IMR-90 (cell line): ENCODE results near the gene AATF. TPM values are rescaled to one million over a fixed set of nuclear protein-coding genes. Genes with fewer than 3 reads are reported as not detected.

Experiments
- ATAC-seq: fragments of 200-7000 bp; cut with Tn5 transposase; 2 replicates; pipeline ENCODE4 v1.9.1; 2020; ENCODE audit warnings: low read depth, mild to moderate bottlenecking, moderate library complexity
- BruUV-seq: library from RNA; stranded (reverse); fragments of 400-500 nt; replicated peaks from 2 replicates; lab custom pipeline; 2021; lab: Mats Ljungman, UMichigan
- CTCF ChIA-PET: fragments of 300-600 bp; formaldehyde crosslinking; extraction: SDS; loops from one replicate; lab custom pipeline; 2021; ENCODE audit warnings: antibody characterized with exemption; lab: Yijun Ruan, JAX
- POLR2A ChIA-PET: fragments of 300-600 bp; sonication (Branson Sonifier 250); formaldehyde crosslinking; loops from one replicate; lab custom pipeline; 2022; ENCODE audit warnings: antibody characterized with exemption; ENCODE audit not compliant: unreplicated experiment; lab: Charles Lee
- DNase-seq: peaks from one replicate; pipeline ENCODE4 v3.0.0; 2013
- H2AFZ ChIP-seq: replicated peaks from 2 replicates; pipeline ENCODE3; 2013; ENCODE audit warnings: low read length, mild to moderate bottlenecking; ENCODE audit not compliant: poor library complexity
- H2AK5ac ChIP-seq: 2 replicates; pipeline ENCODE4 v1.6.1; 2013; ENCODE audit warnings: low read depth, low read length, inconsistent platforms
- H2AK9ac ChIP-seq: replicated peaks from 2 replicates; pipeline ENCODE3; 2013; ENCODE audit warnings: mild to moderate bottlenecking, low read depth, low read length, moderate library complexity; ENCODE audit not compliant: poor library complexity
- H2BK120ac ChIP-seq: 2 replicates; pipeline ENCODE4 v1.6.1; 2013; ENCODE audit warnings: low read depth, low read length, inconsistent platforms
- H2BK15ac ChIP-seq: 3 replicates; pipeline ENCODE4 v1.6.1; 2013; ENCODE audit warnings: low read depth, low read length, inconsistent platforms
- H2BK20ac ChIP-seq: 2 replicates; pipeline ENCODE4 v1.6.1; 2013; ENCODE audit warnings: low read depth, mild to moderate bottlenecking, inconsistent platforms, low read length, moderate library complexity
- H2BK5ac ChIP-seq: 2 replicates; pipeline ENCODE4 v1.6.1; 2013; ENCODE audit warnings: mild to moderate bottlenecking, low read depth, low read length, inconsistent platforms; ENCODE audit not compliant: poor library complexity, severe bottlenecking
- H3K14ac ChIP-seq: replicated peaks from 2 replicates; pipeline ENCODE4 v1.6.1; 2013; ENCODE audit warnings: low read depth, low read length, inconsistent platforms
- H3K18ac ChIP-seq: 2 replicates; pipeline ENCODE4 v1.6.1; 2013; ENCODE audit warnings: low read depth, low read length, control low read depth
- H3K23ac ChIP-seq: 2 replicates; pipeline ENCODE4 v1.6.1; 2013; ENCODE audit warnings: low read depth, low read length, inconsistent platforms
- H3K27ac ChIP-seq: 2 replicates; pipeline ENCODE4 v1.5.1; 2013; ENCODE audit warnings: mild to moderate bottlenecking, control low read depth, low read length; ENCODE audit not compliant: insufficient read depth
- H3K27me3 ChIP-seq: 2 replicates; pipeline ENCODE4 v1.6.1; 2013; ENCODE audit warnings: low read length; ENCODE audit not compliant: control insufficient read depth, insufficient read depth
- H3K36me3 ChIP-seq: 2 replicates; pipeline ENCODE4 v1.6.1; 2013; ENCODE audit warnings: low read length, mixed read lengths; ENCODE audit not compliant: control insufficient read depth, insufficient read depth
- H3K4ac ChIP-seq: 2 replicates; pipeline ENCODE4 v1.6.1; 2013; ENCODE audit warnings: low read depth, low read length, inconsistent platforms
- H3K4me1 ChIP-seq: 2 replicates; pipeline ENCODE4 v1.6.1; 2013; ENCODE audit warnings: low read length, mixed read lengths; ENCODE audit not compliant: control insufficient read depth, insufficient read depth
- H3K4me2 ChIP-seq: 2 replicates; pipeline ENCODE4 v1.6.1; 2013; ENCODE audit warnings: low read depth, mild to moderate bottlenecking, control low read depth, low read length, moderate library complexity
- H3K4me3 ChIP-seq: 2 replicates; pipeline ENCODE4 v1.5.1; 2013; ENCODE audit warnings: low read depth, mild to moderate bottlenecking, control low read depth, low read length, moderate library complexity; ENCODE audit not compliant: insufficient read depth
- H3K56ac ChIP-seq: 2 replicates; pipeline ENCODE4 v1.6.1; 2013; ENCODE audit warnings: low read length, inconsistent platforms; ENCODE audit not compliant: insufficient read depth; ENCODE audit errors: extremely low read depth
- H3K79me1 ChIP-seq, 2 experiments: 2 replicates each; pipeline ENCODE4 v1.6.1; 2013; ENCODE audit warnings: low read length in 2 of 2, inconsistent platforms in 1 of 2, low read depth in 1 of 2
- H3K9ac ChIP-seq: 2 replicates; pipeline ENCODE4 v1.6.1; 2013; ENCODE audit warnings: low read depth, low read length, control low read depth
- H3K9me1 ChIP-seq: 2 replicates; pipeline ENCODE4 v1.6.1; 2013; ENCODE audit warnings: low read length, inconsistent platforms; ENCODE audit not compliant: insufficient read depth
- H3K9me3 ChIP-seq: 2 replicates; pipeline ENCODE4 v1.6.1; 2013; ENCODE audit warnings: low read length; ENCODE audit not compliant: control insufficient read depth, insufficient read depth
- H4K20me1 ChIP-seq: 2 replicates; pipeline ENCODE4 v1.6.1; 2013; ENCODE audit warnings: low read length, inconsistent platforms; ENCODE audit not compliant: insufficient read depth
- H4K5ac ChIP-seq: 2 replicates; pipeline ENCODE4 v1.6.1; 2013; ENCODE audit warnings: mild to moderate bottlenecking, low read depth, low read length, control low read depth
- H4K8ac ChIP-seq, 2 experiments: 2 replicates each; pipeline ENCODE4 v1.6.1; 2013; ENCODE audit warnings: low read depth in 2 of 2, low read length in 2 of 2, control low read depth in 1 of 2, inconsistent platforms in 1 of 2
- H4K91ac ChIP-seq: 2 replicates; pipeline ENCODE4 v1.6.1; 2013; ENCODE audit warnings: low read depth, low read length, inconsistent platforms; ENCODE audit not compliant: insufficient read depth
- BHLHE40 ChIP-seq: fragments of 150-350 bp; IDR thresholded peaks from 2 replicates; pipeline ENCODE4 v1.6.1; 2016; ENCODE audit warnings: mild to moderate bottlenecking, low read depth, low read length
- CEBPB ChIP-seq: IDR thresholded peaks from 2 replicates; pipeline ENCODE4 v1.6.1; 2012; ENCODE audit warnings: low read depth, low read length, improper control_type of control experiment
- CHD1 ChIP-seq: IDR thresholded peaks from 2 replicates; pipeline ENCODE4 v1.6.1; 2012; ENCODE audit warnings: low read depth, low read length, improper control_type of control experiment
- FOS ChIP-seq: fragments of 150-350 bp; IDR thresholded peaks from 2 replicates; pipeline ENCODE4 v1.6.1; 2016; ENCODE audit warnings: low read depth, low read length
- MAZ ChIP-seq: IDR thresholded peaks from 2 replicates; pipeline ENCODE4 v1.6.1; 2012; ENCODE audit warnings: low read depth, mild to moderate bottlenecking, low read length, improper control_type of control experiment, moderate library complexity, borderline replicate concordance
- MXI1 ChIP-seq: IDR thresholded peaks from 2 replicates; pipeline ENCODE4 v1.6.1; 2012; ENCODE audit warnings: low read depth, mild to moderate bottlenecking, low read length, moderate library complexity, borderline replicate concordance
- NFE2L2 ChIP-seq: fragments of 150-350 bp; IDR thresholded peaks from 2 replicates; pipeline ENCODE4 v1.6.1; 2016; ENCODE audit warnings: low read depth, mild to moderate bottlenecking, low read length
- RAD21 ChIP-seq: IDR thresholded peaks from 2 replicates; pipeline ENCODE4 v1.6.1; 2012; ENCODE audit warnings: low read length, improper control_type of control experiment
- RCOR1 ChIP-seq: IDR thresholded peaks from 2 replicates; pipeline ENCODE4 v1.6.1; 2012; ENCODE audit warnings: mild to moderate bottlenecking, low read length, improper control_type of control experiment; ENCODE audit not compliant: insufficient replicate concordance
- RFX5 ChIP-seq: IDR thresholded peaks from 2 replicates; pipeline ENCODE4 v1.8.0; 2012; ENCODE audit warnings: low read depth, mild to moderate bottlenecking, low read length, moderate library complexity
- SMC3 ChIP-seq: fragments of 150-350 bp; IDR thresholded peaks from 2 replicates; pipeline ENCODE4 v1.6.1; 2016; ENCODE audit warnings: low read depth, mild to moderate bottlenecking, antibody characterized with exemption, low read length, moderate library complexity
- WGBS, 2 experiments: methylation state at CpG; one replicate each; pipeline versions ENCODE4 v1.1.5 to v1.1.7; 2013; ENCODE audit warnings: missing lambda C conversion rate in 2 of 2; ENCODE audit not compliant: insufficient read length in 1 of 2; ENCODE audit errors: extremely low coverage in 2 of 2; 5-methylcytosine and 5-hydroxymethylcytosine counted together
- dilution Hi-C: fragments of 300-500 bp; cut with HindIII; formaldehyde crosslinking; loops from one replicate; pipeline ENCODE4 v1.14.3; 2018; ENCODE audit warnings: low sequenced_read_pairs; ENCODE audit not compliant: unreplicated experiment
- in situ Hi-C: fragments of 300-500 bp; cut with MboI; formaldehyde crosslinking; loops from 3 replicates; pipeline ENCODE4 v1.14.3; 2019; ENCODE audit warnings: low sequenced_read_pairs, inconsistent platforms, mixed read lengths
- intact Hi-C: fragments of 100-400 bp; cut with micrococcal nuclease; formaldehyde crosslinking; loops from 2 replicates; pipeline ENCODE4 v1.10.0; 2022
- polyA plus RNA-seq, 3 experiments: library from polyadenylated mRNA; depleted of rRNA; stranded (reverse); fragments of >200 nt; gene quantifications; 2 replicates each; pipeline ENCODE4 v1.2.3, GENCODE V29; 2012; ENCODE audit warnings: low replicate concordance in 1 of 3
- total RNA-seq: library from RNA; depleted of rRNA; stranded (reverse); fragments of >200 nt; gene quantifications from 2 replicates; pipeline ENCODE4 v1.2.3, GENCODE V29; 2012
- TF ChIP-seq, protein P1 (sequence below): conservative IDR thresholded peaks from 2 replicates; pipeline ENCODE4 v1.5.1; 2012; ENCODE audit warnings: mild to moderate bottlenecking, low read depth, low read length, improper control_type of control experiment
- TF ChIP-seq, protein P2 (sequence below): fragments of 150-350 bp; IDR thresholded peaks from 2 replicates; pipeline ENCODE4 v1.6.1; 2016; ENCODE audit warnings: low read depth, mild to moderate bottlenecking, low read length, moderate library complexity, borderline replicate concordance
- TF ChIP-seq, protein P3 (sequence below): fragments of 150-350 bp; IDR thresholded peaks from 2 replicates; pipeline ENCODE4 v1.6.1; 2017; ENCODE audit warnings: mild to moderate bottlenecking, antibody characterized with exemption, low read length, low read depth

Gene AATF
- total and polyA plus RNA-seq, 2 of the 4 experiments (the other 2 are of a cell fraction), result 21.0 to 34.8 TPM

DNA sequence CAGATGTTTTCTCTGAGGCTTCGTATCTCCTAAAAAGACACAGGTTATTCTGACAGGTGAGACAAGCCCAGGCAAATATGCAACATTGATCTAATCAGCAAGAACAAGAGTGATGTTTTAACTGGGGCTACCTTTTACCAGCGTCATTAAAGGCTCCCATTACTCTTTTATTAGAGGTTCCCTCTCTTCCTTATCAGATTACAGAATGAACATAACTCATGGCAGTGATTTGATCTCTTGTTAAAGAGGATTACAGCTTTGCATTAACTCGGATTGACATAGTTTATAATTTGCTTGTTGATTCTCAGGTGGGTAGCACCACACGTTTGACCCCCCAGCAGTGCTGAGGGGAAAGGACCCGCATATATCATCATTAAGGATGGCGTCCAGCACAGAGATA lies 90.5 kb downstream of the AATF start:
- no peak overlapping the region for H3K4me3 ChIP-seq
- H3K36me3 ChIP-seq, result peaks cover 7% of the 10 kb centered on the region
- no peak overlapping the region for H2AK5ac ChIP-seq
- peaks cover 0 to 4% of the 10 kb centered on the region in 2 experiments; a peak in 1 of 4 replicates for H3K79me1 ChIP-seq
- ATAC-seq, result no peak
- ChIA-PET POLR2A (no interaction called here), CTCF (interaction anchor here (1.7 kb wide), 1 partner anchor 9 kb away, joined by 4 read pairs; no protein-coding TSS in a partner anchor)
- H4K5ac ChIP-seq, result no peak overlapping the region
- H4K20me1 ChIP-seq, result no peaks in the 10 kb centered on the region
- in situ Hi-C loops (no loop called here), intact Hi-C loops (no loop called here), dilution Hi-C loops (no loop called here)
- H2AK9ac ChIP-seq, result no peak overlapping the region
- H3K4me1 ChIP-seq, result peaks cover 2% of the 10 kb centered on the region
- no peak overlapping the region for H3K23ac ChIP-seq
- no peak overlapping the region for H2BK20ac ChIP-seq
- 0 out of 2 replicates have a peak, but pooled peaks cover 3% of the 10 kb centered on the region for H3K9me1 ChIP-seq
- no peak overlapping the region for H2BK120ac ChIP-seq
- H2AFZ ChIP-seq, result no peak overlapping the region
- no peak overlapping the region for H3K18ac ChIP-seq
- no peak overlapping the region for H3K14ac ChIP-seq
- H3K9ac ChIP-seq, result no peak overlapping the region
- H4K8ac ChIP-seq, result no peak overlapping the region
- H3K56ac ChIP-seq, result no peak overlapping the region
- BruUV-seq, result no TSS peak
- TF ChIP-seq RAD21 (no peak), BHLHE40 (no peak), MAZ (no peak), MXI1 (no peak), NFE2L2 (no peak), RFX5 (no peak), FOS (no peak), CEBPB (no peak), SMC3 (no peak), CHD1 (no peak), RCOR1 (no peak)
- TF ChIP-seq, protein P1, sequence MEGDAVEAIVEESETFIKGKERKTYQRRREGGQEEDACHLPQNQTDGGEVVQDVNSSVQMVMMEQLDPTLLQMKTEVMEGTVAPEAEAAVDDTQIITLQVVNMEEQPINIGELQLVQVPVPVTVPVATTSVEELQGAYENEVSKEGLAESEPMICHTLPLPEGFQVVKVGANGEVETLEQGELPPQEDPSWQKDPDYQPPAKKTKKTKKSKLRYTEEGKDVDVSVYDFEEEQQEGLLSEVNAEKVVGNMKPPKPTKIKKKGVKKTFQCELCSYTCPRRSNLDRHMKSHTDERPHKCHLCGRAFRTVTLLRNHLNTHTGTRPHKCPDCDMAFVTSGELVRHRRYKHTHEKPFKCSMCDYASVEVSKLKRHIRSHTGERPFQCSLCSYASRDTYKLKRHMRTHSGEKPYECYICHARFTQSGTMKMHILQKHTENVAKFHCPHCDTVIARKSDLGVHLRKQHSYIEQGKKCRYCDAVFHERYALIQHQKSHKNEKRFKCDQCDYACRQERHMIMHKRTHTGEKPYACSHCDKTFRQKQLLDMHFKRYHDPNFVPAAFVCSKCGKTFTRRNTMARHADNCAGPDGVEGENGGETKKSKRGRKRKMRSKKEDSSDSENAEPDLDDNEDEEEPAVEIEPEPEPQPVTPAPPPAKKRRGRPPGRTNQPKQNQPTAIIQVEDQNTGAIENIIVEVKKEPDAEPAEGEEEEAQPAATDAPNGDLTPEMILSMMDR, result no peak
- TF ChIP-seq, protein P2, sequence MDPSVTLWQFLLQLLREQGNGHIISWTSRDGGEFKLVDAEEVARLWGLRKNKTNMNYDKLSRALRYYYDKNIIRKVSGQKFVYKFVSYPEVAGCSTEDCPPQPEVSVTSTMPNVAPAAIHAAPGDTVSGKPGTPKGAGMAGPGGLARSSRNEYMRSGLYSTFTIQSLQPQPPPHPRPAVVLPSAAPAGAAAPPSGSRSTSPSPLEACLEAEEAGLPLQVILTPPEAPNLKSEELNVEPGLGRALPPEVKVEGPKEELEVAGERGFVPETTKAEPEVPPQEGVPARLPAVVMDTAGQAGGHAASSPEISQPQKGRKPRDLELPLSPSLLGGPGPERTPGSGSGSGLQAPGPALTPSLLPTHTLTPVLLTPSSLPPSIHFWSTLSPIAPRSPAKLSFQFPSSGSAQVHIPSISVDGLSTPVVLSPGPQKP, result no peak
- TF ChIP-seq, protein P3, sequence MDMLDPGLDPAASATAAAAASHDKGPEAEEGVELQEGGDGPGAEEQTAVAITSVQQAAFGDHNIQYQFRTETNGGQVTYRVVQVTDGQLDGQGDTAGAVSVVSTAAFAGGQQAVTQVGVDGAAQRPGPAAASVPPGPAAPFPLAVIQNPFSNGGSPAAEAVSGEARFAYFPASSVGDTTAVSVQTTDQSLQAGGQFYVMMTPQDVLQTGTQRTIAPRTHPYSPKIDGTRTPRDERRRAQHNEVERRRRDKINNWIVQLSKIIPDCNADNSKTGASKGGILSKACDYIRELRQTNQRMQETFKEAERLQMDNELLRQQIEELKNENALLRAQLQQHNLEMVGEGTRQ, result no peak
- 67% methylated on average over 3 of the region's 6 CpGs; no CpG with 5 or more reads in 1 of the 2 experiments for WGBS, 2 experiments
- DNase-seq, result no peak
- no peak overlapping the region for H2BK5ac ChIP-seq
- no peak overlapping the region for H4K91ac ChIP-seq
- H3K4me2 ChIP-seq, result no peak overlapping the region
- no peak overlapping the region for H2BK15ac ChIP-seq
- H3K9me3 ChIP-seq, result no peaks in the 10 kb centered on the region
- H3K4ac ChIP-seq, result no peak overlapping the region
- H3K27me3 ChIP-seq, result no peaks in the 10 kb centered on the region
- H3K27ac ChIP-seq, result no peak overlapping the region
